GM21447 (cell line): ENCODE measurements around the gene BTD.
"Not testable (repeated sequence)": the region's sequence is repeated elsewhere in the genome, so short reads cannot be mapped to it uniquely, and the experiment has no call there.

ENCODE experiments used
- ATAC-seq: cut with Tn5 transposase; IDR thresholded peaks from one replicate; pipeline ENCODE4 v1.9.1; 2021; ENCODE audit not compliant: unreplicated experiment

Gene BTD

DNA sequence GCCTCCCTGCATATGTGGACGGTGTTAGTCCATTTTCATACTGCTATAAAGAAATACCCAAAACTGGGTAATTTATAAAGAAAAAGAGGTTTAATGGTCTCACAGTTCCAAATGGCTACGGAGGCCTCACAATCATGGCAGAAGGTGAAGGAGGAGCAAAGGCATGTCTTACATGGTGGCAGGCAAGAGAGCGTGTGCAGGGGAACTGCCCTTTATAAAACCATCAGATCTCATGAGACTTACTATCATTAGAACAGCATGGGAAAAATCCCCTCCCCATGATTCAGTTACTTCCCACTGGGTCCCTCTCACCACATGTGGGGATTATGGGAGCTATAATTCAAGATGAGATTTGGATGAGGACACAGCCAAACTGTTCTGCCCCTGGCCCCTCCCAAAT is 1.3 kb downstream of the BTD start:
- ATAC-seq = not testable (repeated sequence)

DNA sequence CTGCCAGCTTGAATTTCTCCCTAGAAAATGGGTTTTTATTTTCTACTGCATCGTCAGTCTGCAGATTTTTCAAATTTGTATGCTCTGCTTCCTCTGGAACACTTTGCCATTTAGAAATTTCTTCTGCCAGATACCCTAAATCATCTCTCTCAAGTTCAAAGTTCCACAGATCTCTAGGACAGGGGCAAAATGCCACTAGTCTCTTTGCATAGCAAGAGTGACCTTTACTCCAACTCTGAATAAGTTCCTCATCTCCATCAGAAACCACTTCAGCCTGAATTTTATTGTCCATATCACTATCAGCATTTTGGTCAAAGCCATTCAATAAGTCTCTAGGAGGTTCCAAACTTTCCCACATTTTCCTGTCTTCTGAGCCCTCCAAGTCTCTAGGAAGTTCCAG is 3.0 kb downstream of the BTD start:
- ATAC-seq = not testable (repeated sequence)

GRCh38 chr3:15606434-15606891 is 4.9 kb downstream of the BTD start:
- no peak for ATAC-seq

- ATAC-seq = no peak
Measured at GRCh38 chr3:15610082-15610759, 8.7 kb downstream of the BTD start.

- no peak for ATAC-seq
Measured at GRCh38 chr3:15611018-15611417, 9.5 kb downstream of the BTD start.

DNA sequence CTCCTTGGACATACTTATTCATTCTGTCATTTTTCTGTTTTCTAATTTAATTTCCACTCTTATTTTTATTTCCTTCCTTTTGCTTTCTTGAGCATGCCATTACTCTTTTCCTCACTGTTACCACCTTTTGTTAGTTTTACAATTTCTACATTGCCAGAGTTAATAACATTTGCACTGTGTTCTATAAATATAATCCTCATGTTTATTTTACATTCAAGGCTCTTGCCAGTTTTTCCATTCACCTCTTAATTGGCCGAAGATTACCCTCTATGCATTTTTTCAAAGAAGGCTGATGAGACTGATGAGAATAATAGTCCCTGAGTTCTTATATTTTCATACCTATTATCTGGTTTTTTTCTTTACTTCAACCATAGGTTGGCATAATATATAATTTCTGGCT is 10.5 kb downstream of the BTD start:
- ATAC-seq = no peak

DNA sequence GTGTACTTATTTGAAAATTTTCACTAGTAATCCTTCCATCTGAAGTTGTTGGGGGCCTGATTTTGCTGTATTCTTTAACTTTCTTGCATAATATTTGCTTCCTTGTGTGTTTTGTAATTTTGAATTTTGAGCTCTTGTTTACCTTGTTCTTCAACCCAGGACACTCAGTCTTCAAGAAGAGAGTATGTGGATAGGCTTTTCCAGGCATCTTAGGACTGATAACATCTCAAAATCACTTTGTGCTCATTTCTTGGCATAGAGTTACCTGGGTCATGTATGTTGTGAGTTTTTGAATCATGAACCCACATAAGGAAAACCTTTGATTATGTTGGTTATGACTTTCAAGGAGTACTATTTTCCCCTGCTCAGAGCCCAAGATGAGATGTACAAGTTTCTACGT is 13.4 kb downstream of the BTD start:
- no peak for ATAC-seq

GRCh38 chr3:15616053-15616452 is 14.5 kb downstream of the BTD start:
- ATAC-seq = no peak

GRCh38 chr3:15619659-15620464 is 18.3 kb downstream of the BTD start:
- not testable (repeated sequence) for ATAC-seq

- no peak for ATAC-seq
Measured at GRCh38 chr3:15623535-15624440, 22.2 kb downstream of the BTD start.

DNA sequence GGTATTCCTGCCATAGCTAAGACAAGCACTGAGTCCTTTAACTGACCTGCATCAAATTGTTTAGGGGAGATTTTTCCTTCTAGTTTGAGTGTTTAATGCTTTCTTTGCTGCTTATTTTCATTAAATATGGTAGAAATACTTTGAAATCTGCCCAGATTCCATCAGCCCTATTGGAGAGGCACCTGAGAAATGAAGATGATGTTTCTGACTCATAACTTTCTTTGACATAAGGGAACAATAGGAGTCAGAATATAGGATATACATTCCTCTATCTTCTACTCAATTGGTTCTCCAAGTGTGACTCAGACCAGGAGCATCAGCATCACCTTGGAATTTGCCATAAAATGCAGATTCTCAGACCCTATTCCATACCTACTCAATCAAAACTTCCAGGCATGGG is 27.4 kb downstream of the BTD start:
- no peak for ATAC-seq

- peak; percentile 99 for ATAC-seq
Measured at GRCh38 chr3:15629860-15630597, 28.5 kb downstream of the BTD start.

GRCh38 chr3:15630646-15631350 is 29.3 kb downstream of the BTD start:
- ATAC-seq = no peak

- no peak for ATAC-seq
Measured at GRCh38 chr3:15631426-15632211, 30.1 kb downstream of the BTD start.

- no peak for ATAC-seq
Measured at GRCh38 chr3:15632212-15632580, 30.7 kb downstream of the BTD start.

- no peak for ATAC-seq
Measured at GRCh38 chr3:15633159-15633558, 31.6 kb downstream of the BTD start.

GRCh38 chr3:15633766-15634598 is 32.4 kb downstream of the BTD start:
- no peak for ATAC-seq

- no peak for ATAC-seq
Measured at GRCh38 chr3:15634671-15635070, 33.1 kb downstream of the BTD start.
